NCI-H69 (cell line): ENCODE results near the gene THRB.

Experiments used
- DNase-seq: peaks from one replicate; lab custom pipeline; 2025; lab: John Stamatoyannopoulos, UW

The THRB gene

DNA sequence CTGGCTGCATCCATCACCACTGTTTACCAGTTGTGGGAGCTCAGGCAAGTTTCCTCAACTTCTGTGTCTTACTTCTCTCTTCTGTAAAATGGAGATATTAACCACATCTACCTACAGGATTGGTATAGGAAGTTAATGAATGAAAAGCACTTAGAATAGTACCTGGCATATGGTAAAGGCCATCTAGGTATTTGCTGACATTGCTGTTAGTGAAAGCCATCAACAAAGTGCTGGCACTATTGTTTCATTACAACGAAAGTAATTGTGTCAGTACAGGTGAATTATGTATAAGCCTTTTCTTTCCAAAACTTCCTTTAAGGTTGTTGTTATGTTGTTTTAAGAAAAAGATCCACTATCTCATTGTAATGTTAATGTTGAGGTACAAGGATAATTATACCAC is 352.5 kb downstream of the THRB start:
- DNase-seq: no peak

DNA sequence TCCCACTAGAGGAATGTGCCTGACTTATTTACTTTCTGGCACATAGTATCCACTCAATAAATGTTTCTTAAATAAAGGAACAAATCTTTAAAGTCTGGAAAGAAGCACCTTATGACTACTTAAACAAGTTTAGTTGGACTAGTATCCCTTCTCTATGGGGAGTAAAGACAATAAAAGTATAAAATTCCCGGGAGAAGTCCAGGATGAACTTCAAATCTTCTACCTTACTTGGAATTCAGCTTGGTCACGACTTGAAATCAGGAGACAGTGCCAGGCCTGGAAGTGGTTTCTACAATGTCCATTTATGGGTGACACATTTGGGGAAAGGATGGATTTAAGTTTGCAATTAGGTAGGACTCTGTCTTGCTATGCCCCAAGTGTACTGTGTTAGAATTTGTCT is 353.1 kb downstream of the THRB start:
- DNase-seq: no peak

GRCh38 chr3:24139463-24140412 is 354.9 kb downstream of the THRB start:
- no peak for DNase-seq

DNA sequence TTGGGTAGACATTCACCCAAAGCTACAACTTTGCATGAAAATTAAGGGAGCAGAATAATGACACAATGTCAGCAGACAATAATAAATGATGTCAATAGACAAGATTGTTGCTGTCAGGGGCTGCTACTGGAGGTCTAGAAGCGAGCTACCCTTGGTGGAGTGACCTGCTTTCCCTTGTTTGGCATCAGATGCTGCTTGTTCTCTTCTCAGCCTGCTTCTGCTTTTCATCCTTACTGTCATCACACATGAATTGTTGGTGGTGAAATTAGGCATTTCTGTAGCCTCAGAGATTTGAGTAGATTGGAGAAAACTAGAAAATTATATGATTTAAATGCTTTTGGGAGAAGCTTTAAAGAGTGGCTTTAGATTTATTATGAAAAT is 355.8 kb downstream of the THRB start:
- DNase-seq: no peak

- DNase-seq: peak; percentile 92
Observed at GRCh38 chr3:24137958-24138875, 356.4 kb downstream of the THRB start.

GRCh38 chr3:24137334-24137733 is 357.3 kb downstream of the THRB start:
- DNase-seq: no peak

GRCh38 chr3:24136624-24137310 is 357.9 kb downstream of the THRB start:
- DNase-seq: peak; percentile 1

DNA sequence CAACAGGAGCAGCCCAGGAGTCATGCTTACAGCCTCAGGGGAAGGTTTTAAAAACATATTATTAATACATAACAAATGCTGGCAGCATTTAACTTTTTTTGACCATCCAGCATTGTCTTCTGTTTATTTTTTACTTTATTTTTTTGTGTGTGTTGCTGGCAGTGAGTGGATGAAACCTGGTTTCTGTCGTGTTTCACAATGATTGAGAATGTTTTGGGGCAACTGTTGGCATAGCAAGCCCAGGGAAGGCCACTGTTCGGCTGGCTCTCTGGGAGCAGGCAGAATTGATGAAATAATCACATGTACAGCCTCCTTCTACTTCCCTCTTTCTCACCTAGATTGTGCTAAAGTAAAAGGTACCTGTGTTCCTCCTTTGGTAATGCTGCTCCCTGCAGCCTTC is 359.4 kb downstream of the THRB start:
- DNase-seq: no peak

- no peak for DNase-seq
Observed at GRCh38 chr3:24133942-24134341, 360.7 kb downstream of the THRB start.

DNA sequence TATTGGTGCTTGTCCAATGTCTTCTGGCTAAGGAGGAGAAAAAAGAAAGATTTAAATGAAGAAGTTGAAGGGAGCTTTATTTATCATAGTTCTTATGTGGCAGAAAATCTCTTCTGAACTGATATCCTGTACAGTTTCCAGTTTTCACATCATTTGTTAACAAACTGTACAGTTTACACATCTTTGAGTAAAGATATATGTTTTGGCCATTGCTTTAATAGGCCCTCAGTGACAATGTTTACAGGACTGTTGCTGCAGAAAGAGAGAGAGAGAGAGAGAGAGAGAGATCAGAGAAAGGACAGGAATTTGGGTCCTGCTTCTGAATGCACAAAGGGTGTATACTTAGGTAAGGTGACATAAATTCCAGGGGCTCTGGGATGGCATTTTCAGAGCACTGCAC is 361.2 kb downstream of the THRB start:
- no peak for DNase-seq

DNA sequence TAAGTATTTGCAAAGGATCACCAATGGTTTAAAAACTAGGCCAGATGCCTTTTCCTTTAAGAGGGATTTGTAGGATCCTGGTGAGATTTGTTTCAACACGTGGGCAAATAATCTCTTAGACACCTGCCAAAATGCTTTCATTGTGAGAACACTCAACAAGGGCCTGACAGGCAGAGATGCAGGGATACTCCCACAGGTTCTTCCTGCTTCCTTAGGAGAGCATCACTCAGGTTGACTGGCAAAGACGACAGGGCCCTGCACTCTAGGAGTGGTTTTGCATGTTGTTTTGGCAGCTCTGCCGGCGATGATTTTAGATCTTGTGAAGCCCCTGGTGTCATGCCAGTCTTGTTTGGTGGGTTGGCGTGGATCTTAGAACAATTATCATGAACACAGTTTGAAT is 365.1 kb downstream of the THRB start:
- DNase-seq: peak; percentile 30

DNA sequence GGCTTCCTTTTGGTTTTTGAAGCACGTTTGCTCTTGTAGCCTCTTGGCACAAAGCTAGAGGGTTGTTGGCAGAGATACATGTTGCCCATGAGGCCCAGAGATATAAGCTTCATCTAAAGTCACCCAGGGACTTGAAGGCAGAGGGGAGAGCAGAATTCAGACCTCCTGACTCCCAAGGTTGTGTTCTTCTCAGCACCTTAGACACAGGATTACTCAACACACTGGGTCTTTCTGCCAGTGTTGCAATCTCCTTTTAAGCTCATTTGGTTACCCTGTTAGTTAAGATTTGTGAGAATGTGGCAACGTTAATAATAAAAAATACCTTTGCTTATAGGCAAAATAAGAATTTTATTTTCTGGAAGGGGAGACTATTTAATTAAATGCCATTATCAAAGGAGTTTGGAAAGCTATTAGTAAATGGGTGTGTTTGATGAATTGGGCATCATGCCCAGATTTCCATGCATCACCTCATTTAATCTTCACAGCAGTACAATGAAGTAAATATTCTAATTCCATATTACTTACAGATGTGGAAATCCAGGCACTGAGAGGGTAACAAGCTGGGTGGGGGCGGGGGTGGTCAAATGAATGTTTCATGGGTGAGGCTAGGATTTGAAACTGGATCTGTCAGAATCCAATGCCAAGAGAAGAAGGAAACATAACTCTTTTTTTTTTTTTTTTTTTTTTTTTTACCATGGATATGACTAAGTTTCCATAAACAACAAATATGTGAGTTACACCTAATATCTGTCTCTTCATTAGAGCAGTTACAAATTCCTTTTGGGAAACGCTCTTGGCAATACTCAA is 366.2 kb downstream of the THRB start:
- peak; percentile 67 for DNase-seq

- no peak for DNase-seq
Observed at GRCh38 chr3:24123596-24123995, 371.1 kb downstream of the THRB start.

DNA sequence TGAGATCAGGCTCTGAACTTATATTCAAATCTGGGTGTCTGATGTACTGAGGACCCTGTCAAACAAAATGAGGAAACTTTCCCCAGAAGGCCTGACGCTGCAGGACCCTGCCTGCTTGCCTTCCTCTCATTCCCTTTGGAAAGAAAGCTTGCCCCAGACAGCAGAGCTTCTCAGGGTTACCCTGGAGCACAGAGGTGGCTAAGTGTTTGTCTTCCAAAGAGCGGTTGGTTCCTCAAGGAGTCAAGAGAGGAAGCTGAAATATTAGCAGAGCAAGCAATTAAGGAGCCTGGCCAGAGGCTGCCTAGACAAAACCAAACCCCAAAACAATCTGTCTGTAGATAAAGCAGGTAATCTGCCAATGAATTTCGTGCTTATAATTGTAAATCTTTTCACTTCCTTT is 374.2 kb downstream of the THRB start:
- DNase-seq: no peak

DNA sequence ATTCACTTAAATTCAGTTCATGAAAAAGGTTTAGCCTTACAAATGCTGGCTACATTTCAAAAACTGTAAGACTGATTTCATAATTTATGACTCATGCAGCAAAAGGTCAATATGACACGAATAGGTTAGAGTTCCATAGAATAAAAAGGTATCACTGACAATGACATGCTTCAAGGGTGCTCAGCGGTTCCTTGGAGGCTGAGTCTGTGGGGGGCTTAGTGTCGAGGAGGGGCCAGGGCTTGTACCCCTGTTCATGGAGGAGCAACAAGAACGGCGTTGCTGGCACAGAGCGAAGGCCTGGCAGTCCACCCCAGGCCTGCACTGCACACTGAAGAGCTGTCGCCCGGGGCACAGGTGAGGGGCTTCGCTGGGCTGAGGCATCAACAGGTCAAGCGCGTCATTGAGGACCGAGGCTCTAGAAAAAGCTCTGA is 375.3 kb downstream of the THRB start:
- DNase-seq: peak; percentile 5

GRCh38 chr3:24117508-24117907 is 377.1 kb downstream of the THRB start:
- DNase-seq: no peak

DNA sequence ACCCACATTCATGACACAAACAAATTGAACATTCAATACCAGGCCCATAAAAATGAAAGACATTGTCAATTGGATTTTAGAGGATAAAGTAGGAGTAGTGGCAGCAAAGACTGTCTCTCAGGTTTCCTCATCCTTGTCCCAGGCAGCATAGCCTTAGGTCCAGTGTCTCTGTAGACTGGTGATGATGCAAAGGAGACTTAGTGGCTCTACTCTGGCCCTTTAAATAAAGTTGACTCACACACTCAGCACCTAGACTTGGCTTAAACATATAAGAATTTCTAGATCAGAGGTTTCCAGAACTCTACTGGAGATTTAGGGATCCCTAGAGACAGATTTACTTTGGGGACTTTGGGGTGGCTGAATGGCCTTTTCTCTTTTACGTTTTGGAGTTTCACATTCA is 382.9 kb downstream of the THRB start:
- DNase-seq: no peak

- DNase-seq: no peak
Observed at GRCh38 chr3:24110051-24110450, 384.6 kb downstream of the THRB start.

DNA sequence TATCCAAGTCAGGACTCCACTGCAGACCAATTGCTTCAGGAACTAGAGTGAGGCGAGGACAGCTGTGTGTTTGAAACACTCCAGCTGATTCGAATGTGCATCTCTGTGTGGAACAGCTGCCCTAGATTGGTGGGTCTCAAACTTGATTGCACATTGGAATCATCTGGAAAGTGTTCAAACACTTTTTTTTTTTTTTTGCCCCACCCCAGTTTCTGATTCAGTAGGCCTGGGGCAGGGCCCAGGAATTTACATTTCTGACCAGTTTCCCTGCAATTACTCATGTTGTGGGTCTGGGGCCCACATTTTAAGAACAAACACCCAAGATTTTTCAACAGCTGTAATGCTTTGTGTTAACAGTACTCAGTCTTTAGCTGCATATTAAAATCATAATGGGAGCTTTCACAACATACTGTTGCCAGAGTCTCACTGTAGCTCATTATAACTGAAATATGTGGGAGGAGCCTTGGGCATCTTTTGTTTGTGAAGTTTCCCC is 392.9 kb downstream of the THRB start:
- DNase-seq: no peak

DNA sequence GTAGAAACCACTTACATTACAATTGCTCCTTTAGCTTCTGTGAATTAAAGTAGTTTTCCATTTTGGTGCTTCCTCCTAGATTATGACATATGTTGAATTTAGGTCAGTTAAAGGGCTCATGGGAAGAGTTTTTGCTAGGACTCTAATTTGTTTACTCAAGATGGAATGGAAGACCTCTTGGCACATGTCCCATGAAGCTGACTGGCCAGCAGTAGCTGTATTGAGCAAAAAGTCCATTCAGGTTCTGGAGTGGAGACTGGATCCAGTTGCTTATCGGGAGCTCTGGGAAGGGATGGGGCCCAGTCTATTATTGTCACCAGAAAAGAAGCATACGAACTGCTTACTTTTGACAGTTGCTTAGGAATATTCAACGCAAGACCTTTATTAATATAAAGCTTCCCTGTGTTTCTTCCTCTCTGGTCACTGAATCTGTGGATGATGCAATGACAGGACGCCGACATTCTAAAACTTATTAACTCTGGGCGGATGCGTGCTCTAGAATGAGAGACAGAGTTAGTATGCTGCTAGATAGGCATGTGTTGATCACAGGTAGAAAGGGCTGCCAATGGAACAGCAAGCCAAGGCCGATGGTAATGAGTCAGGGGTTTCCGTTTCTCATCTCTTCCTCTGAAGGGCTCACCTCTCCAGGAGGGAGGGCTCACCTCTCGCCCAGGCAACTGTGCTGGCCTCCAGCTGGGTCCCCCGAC is 393.8 kb downstream of the THRB start:
- DNase-seq: no peak
